GM18907 (cell line): ENCODE data around the gene PARVB.
"Not testable (repeated sequence)": the region's sequence is repeated elsewhere in the genome, so short reads cannot be mapped to it uniquely, and the experiment has no call there.

Experiments
- ATAC-seq: cut with Tn5 transposase; IDR thresholded peaks from one replicate; pipeline ENCODE4 v1.9.1; 2021; ENCODE audit warnings: mild to moderate bottlenecking, moderate library complexity; ENCODE audit not compliant: unreplicated experiment

Gene PARVB

DNA sequence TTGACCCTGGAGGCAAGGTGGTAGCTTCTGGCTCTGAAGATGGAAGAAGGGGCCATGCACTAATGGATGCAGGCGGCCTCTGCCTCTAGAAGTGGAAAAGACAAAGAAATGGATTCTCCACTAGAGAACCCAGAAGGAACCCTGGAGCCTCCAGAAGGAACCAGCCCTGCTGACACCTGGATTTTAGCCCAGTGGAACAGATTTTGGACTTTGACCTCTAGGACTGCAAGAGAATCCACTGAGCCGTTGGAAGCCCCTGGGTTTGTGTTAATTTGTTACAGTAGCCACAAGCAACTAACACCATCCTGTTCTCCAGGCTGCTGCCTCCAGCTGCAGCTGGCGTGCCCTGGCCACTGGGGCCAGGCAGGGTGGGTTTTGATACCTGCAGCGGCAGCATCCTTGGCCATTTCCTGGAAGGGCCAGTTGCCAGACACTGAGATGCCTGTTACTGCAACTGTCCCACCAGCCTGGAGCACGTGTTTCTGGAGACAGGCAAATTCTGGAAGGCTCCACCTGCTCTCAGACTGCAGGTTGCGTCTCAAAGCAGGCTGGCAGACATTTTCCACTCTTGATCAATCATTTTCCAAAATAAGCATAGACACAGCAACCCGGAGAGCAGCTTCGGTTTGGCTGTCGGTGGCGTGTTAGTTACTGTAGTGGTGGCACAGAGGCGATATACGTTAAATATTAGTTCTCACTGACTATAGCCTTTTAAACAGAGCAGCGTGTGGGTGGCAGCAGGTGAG is 79.8 kb downstream of the PARVB start:
- no peak for ATAC-seq

GRCh38 chr22:44107340-44107739 is 83.2 kb downstream of the PARVB start:
- no peak for ATAC-seq

GRCh38 chr22:44108076-44108475 is 84.0 kb downstream of the PARVB start:
- ATAC-seq: no peak

- no peak for ATAC-seq
Measured at GRCh38 chr22:44108806-44109385, 84.8 kb downstream of the PARVB start.

GRCh38 chr22:44109416-44109815 is 85.3 kb downstream of the PARVB start:
- ATAC-seq: no peak

DNA sequence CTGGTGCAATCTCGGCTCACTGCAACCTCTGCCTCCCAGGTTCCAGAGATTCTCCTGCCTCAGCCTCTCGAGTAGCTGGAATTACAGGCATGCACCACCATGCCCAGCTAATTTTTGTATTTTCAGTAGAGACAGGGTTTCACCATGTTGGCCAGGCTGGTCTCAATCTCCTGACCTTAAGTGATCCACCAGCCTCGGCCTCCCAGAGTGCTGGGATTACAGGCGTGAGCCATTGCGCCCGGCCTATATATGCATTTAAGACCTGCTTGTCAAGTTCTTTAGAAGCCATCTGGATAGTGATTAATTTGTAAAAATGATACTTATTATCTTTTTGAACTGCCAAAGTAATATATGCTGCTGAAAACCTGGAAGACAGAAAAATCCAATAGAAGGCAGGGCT is 86.6 kb downstream of the PARVB start:
- not testable (repeated sequence) for ATAC-seq

DNA sequence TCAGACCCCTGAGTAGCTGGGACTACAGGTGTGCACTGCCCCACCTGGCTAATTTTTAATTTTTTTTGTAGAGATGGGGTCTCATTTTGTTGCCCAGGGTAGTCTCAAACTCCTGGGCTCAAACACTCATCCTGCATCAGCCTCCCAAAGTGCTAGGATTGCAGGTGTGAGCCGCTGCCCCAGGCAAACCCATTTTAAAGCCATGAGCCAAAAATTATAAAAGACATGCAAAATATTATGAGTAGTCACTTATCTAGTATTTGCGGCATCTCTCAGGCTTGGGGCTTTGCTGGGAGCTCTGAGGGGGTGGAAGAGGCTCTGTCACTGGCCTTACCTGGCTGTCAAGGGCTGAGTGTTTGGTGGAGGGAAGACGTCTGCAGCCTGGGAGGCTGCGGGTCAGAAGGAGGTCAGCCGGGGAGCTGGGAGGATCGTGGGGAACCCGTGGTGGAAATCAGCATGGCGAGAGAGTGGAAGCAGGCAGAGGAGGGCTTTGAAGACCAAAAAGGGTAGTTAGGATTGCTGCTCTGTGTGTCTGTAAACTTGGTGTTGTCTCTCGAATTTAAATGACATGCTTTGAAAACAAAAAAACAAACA is 87.6 kb downstream of the PARVB start:
- no peak for ATAC-seq

- no peak for ATAC-seq
Measured at GRCh38 chr22:44112191-44112590, 88.1 kb downstream of the PARVB start.

- ATAC-seq: no peak
Measured at GRCh38 chr22:44116331-44116730, 92.2 kb downstream of the PARVB start.

DNA sequence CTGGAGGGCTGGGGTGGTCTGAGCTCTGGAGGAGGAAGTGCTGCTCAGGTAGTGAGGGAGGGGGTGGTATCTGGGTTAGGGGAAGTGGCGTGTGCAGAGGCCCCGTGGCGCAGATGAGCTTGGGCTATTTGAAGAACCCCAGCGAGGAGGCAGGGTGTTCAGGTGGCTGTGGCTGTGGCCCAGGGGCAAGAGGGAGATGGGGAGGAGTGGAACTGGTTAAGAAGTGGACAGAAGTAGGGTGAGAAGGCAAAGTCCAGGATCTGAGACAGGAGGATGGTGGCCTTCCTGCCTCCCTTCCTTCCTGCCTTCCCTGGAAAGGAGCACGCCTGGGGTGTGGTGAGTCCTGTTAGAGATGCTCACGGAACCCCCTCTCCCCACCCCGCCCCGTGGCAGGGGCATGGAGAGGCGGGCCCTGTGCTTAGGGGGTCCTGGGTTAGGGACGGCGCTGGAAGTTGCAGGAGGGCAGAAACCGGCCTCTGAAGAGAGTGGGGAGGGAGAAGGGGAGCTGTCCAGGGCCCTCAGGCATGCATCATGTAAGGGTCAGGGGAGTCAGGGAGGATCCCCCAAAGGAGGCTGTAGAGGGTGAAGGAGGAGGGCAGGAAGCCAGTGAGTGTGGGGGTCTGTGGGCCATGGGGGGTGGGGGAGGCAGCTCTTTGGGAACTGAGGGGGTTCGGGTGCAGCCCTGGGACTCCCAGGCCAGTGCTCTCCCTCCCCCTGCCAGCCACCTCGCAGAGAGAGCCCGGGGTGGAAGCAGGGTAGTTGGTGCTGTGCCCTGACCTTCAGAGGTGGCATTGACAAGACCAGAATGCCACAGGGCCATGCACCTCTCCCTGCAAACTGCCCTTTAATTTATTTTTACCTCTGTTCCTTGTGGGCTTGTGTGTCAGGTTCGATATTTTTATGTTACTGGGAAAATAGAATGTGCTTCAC is 92.9 kb downstream of the PARVB start:
- no peak for ATAC-seq

GRCh38 chr22:44117746-44118145 is 93.6 kb downstream of the PARVB start:
- ATAC-seq: no peak

DNA sequence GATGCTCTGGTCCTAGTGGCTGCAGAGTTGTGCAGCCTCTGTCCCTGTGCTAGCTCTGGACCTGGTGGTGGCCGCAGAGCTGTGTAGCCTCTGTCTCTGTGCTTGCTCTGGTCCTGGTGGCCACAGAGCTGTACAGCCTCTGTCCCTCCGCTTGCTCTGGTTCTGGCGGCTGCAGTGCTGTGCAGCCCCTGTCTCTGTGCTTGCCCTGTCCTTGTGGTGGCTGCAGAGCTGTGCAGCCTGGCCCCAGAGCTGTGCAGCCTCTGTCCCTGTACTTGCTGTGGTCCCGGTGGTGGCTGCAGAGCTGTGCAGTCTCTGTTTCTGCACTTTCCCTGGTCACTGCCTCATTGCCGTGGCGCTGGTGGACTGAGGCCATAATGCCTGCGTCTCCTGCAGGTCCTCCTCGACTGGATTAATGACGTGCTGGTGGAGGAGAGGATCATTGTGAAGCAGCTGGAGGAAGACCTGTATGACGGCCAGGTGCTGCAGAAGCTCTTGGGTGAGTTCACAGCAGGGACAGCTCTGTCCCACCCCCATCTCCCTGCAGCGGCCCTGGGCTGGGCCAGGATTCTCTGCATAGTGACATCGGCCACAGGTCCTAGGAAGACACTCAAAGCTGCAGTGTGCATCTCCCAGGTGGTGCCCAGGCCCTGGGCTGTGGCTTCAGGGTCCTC is 94.7 kb downstream of the PARVB start:
- no peak for ATAC-seq

DNA sequence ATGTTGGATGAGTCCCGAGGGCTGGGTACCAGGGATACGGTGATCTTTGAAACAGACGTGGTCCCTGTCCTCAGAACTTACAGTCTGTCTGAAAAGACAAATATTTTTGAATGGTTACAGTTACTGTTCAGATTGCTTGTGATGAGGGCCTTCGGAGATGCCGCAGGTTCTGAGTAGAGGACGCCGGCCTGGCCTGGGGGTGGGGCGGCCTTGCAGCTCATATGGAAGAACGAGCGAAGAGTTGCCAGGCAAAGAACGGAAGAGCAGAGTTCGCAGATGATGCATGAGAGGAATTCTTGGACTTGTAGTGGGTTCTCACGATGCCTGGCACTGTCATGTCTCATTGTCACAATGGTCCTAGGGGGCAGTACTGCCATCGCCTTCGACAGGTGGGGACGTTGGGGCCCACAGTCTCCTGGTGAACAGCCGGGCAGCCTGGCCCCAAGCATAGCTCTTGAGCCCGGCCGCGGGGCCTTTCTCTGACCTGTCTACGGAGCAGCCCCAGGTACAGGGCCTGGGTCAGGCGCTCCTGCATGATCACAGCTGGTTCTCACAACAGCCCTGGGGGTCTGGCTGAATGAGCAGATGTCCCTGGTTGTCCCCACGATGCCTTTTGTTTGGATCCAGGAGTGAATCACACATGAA is 95.7 kb downstream of the PARVB start:
- no peak for ATAC-seq

DNA sequence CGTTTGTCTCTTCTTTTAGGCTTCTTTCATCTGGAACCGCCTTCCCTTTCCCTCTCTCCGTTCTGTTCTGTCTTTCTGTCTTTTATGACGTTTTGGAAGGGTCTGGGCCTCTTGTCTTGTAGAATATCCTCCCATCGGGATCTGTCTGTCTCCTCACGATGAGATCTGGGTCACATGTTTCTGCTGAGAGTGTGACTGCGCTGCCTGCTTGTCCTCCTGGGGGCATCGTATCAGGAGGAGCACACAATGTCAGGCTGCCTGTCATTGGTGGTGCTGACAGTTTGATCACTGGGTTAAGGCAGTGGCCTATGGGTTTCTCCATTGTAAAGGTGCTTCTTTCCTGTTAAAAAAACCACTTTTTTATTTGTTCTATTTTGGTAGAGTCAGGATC is 96.2 kb downstream of the PARVB start:
- ATAC-seq: no peak

DNA sequence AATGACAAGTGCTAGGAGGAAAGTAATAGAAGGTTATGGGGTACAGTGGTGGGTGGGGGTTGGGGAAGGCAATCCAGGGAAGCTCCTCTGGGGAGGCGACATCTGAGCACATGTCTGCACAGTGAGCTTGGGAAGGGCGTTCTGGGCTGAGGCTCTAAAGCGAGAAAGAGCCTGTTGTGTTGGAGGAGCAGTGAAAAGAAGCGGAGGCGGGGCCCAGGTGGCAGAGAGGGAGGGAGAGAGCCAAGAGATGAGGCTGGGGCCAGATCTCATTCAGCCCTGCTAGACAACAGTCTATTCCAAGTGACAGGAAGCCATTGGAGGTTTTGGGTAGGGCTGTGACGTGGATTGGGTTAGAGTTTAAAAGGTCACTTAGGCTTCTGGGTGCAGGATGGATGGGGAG is 101.3 kb downstream of the PARVB start:
- no peak for ATAC-seq

DNA sequence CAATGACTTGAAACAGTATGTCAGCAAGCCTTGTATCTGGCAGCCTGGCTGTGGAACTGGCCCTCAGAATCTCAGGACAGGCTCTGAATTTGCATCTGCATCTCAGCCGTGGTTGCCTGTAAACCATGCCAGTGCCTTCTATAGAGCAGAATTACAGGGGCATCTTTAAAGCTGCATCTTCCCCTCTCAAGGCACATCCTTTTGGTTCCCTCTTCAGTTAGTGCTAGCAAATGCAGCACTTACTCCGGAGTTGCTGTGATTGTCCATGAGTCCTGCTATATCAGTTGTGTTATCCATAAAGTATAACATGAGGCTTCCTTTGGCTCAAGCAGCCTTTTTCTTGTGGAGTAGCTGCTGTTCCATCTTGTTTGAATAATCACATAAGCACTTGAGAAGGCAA is 102.7 kb downstream of the PARVB start:
- ATAC-seq: no peak

GRCh38 chr22:44127356-44127755 is 103.3 kb downstream of the PARVB start:
- ATAC-seq: no peak

DNA sequence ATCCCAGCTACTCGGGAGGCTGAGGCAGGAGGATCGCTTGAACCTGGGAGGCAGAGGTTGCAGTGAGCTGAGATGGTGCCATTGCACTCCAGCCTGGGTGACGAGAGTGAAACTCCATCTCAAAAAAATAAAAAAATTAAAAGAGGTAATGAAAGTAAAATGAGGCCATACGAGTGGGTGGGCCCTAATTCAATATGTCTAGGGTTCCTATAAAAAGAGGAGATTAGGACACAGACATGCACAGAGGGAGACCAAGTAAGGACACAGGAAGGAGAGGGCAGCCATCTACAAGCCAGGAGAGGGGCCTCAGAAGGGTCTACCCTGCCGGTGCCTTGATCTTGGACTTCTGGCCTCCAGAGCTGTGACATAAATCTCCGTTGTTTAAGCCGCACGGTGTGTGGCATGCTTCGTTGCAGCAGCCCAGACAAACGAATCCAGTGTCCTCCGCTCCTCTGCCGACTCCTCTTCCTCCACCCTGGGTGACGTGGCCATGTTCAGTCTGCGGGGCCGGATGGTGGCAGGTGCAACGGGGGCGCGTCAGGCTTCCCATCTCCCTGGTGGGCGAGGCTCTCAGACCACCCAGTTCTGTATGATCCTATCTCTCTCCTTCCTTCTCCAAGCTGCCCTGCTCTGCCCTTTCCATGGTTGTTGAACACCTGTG is 105.0 kb downstream of the PARVB start:
- no peak for ATAC-seq

GRCh38 chr22:44129619-44129976 is 105.5 kb downstream of the PARVB start:
- ATAC-seq: no peak
